UCSD-AML1 (cell line): ENCODE data around the gene PLXNB3.
"Not testable (repeated sequence)": the region's sequence is repeated elsewhere in the genome, so short reads cannot be mapped to it uniquely, and the experiment has no call there.

Source experiments
- DNase-seq: peaks from one replicate; lab custom pipeline; 2025; ENCODE audit not compliant: unreplicated experiment; lab: John Stamatoyannopoulos, UW

Gene PLXNB3

DNA sequence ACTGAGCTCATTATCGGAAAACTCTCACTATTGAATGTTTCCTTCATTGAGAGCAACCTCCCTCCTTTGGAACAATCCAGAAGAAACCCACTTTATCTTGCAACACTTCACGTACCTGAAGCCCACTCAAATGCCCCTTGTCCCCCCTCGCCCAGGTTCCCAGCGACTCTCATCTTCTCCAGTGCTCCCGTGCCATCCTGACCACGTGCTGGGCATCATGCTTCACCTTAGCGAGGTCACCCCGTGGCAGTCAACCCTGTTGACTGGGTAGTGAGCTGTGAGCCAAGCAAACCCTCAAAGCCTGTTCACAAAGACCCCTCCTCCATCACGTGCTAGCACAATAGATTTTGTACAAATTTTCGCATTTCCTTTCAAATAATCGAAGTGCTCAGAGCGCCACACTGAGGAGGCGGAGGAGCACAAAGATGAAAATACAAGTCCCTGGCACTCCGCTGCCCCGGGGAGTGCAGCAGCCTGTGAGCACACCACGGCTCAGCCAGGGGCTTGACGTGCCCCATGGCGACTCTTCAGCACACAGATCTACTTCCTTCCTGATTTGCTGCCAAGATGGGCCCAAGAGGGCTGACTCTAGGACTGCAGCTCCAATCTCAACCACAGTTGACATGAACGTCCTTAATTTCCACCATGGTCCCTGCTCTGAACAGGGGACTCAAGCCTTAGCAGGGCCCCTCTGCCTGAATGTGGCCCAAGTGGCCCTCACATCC, 50.7 kb downstream of the PLXNB3 start:
- DNase-seq = peak; percentile 35

DNA sequence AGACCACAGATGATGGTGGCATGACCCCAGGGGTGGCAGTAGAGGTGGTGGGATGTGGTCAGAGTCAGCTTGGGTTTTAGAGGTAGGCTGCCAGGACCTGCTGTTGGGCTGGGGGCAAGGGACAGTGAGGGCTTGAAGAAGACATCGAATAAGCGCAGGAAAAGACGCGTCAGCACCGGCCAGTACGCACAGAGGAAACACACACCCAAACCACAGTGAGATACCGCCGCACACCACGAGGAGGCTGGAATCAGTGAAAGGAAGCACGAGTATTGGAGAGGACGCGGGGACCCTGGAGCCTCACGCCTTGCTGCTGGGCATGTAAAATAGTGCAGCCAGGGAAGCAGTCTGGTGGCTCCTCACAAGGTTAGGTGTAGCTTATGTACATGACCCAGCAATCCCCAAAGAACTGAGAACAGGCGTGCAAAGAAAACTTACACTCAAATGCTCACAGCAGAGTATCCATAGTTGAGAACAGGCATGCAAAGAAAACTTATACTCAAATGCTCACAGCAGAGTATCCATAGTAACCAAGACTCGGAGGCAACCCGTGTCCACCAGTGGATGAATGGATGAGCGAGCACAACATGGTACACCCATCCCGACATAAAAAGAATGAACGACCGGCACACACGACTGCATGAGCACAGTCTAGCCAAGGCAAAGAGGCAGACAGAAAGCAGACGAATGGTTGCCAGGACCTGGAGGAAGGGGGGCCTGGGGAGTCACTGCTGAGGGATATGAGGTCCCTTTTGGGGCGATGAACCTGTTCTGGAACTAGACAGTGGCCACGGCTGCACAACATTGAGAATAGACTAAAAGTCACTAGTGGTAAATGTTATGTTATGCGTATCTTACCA, 53.0 kb downstream of the PLXNB3 start:
- peak; percentile 41 for DNase-seq

DNA sequence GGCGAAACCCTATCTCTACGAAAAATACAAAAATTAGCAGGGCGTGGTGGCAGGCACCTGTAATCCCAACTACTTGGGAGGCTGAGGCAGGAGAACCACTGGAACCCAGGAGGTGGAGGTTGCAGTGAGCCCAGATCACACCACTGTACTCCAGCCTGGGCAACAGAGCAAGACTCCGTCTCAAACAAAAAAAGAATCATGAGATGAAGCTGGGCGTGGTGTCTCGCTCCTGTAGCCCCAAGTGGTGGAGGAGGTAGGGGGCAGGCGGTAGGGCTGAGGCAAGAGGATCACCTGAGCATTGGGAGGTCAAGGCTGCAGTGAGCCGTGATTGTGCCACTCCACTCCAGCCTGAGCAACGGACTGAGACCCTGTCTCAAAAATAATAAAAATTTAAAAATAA, 54.0 kb downstream of the PLXNB3 start:
- not testable (repeated sequence) for DNase-seq

DNA sequence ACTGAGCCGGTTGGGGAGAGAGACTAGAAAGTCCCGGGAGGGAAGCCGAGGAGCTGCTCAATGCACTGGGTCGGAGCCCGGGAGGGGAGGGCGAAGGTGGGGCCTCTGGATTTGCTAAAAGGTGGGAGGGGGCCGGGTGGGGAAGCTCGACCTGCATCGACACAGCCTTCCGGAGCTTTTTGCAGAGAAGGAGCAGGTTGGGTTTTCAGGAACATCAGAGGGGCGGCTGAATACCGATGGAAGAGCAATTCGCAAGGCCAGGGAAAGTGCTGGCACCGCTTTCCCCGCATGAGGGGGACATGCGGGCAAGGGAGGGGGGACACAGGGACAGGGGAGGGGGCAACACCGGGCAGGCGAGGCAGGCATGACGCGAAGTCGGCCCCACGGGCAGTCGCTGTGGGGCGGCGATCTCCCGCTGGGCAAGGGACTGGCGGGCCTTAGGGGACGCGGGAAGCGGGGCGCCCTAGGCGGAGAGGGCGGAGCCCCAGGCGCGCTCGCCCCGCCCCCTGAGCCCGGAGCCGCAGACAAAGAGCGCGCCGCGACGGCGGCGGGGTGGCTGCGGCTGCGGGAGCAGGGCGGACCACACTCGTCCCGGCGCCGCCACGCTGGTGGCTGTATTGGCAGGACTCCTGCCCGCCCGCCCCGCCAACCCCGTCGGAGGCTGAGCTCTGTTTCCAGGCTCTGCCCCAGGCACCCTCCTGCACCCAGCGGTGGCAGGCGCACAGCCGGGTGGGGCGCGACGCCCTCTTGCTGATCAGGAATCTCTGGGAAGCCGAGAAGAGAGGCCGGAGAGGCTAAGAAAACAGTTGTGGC, 54.7 kb downstream of the PLXNB3 start:
- DNase-seq = no peak

- DNase-seq = no peak
These were observed 55.5 kb downstream of the PLXNB3 start for GRCh38 chrX:153819384-153820040.

GRCh38 chrX:153820601-153821000, 56.6 kb downstream of the PLXNB3 start:
- DNase-seq = no peak

GRCh38 chrX:153821066-153821465, 57.0 kb downstream of the PLXNB3 start:
- DNase-seq = no peak

DNA sequence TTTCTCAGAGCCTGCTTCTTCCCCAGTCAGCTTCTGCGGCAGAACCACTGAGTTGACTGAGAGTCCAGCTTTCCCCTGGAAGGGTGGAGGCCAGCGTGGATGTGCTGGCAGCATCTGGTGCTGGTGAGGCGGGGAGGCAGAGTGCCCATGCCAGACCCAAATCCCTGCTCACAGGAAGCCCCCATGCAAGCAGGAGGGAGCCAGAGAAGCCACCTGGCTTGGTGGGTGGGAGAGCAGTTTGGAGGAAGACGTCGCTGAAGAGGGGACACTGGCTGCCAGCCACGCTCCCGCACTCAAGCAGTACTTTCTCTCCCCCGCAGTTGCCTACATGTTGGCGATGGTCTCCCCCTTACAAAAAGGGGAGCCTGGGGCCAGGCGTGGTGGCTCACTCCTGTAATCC, 60.3 kb downstream of the PLXNB3 start:
- no peak for DNase-seq

DNA sequence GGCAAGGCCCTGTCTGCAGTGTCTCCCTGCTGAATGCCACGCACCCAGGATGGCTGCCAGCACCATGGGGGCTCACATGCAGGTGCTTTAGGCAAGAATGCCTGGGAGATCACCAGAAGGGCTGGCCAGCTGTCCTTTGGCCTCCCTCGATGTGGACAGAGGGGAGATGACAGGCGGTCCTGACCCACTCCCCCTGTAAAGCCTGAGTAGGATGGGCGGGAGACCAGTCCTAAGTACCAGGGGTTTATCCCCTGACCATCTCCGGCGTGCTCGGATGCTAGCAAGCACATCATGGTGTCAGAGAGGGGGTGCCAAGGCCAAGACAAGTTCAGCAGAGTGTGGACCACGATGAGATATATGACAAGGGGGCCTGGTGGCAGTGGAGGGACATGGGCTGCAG, 61.0 kb downstream of the PLXNB3 start:
- DNase-seq = no peak
